ENCODE results near the gene TMEM63C. TPM values are rescaled to one million over a fixed set of nuclear protein-coding genes. Genes with fewer than 3 reads are reported as not detected.

The TMEM63C gene
- total RNA-seq, 1 donor from 2014 or later = 39.9 TPM

DNA sequence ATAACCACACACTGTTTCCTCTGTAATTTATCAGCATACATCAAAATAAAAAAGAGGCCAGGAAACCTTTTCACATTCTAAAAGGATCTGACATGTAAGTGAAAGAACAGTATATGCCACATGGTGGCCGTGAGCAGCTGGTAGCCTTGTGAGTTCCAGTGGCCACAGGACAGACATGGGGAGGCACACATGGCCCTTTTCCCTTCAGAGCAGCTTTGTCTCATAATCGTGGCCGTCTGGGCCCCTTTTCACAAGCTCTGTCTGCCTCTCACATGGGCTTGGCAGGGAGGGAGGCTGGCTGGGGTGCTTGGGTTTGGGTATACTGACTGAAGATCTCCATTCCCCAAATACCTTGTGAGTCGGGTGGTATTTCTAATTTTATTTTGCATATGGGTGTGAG lies 38.5 kb upstream of the TMEM63C start:
- H3K27ac Mint-ChIP-seq (ENCODE audit: unreplicated experiment) = peak overlapping the region; percentile 98
- H3K36me3 Mint-ChIP-seq (ENCODE audit: unreplicated experiment) = no peaks in the 10 kb centered on the region
- peak overlapping the region; percentile 83 for H3K4me3 Mint-ChIP-seq (ENCODE audit: unreplicated experiment)
- DNase-seq = peak; percentile 77
- H3K9me3 Mint-ChIP-seq (ENCODE audit: unreplicated experiment) = peaks cover 27% of the 10 kb centered on the region
- peaks cover 25% of the 10 kb centered on the region for H3K27me3 Mint-ChIP-seq (ENCODE audit: unreplicated experiment)
- TF ChIP-seq, protein P1, sequence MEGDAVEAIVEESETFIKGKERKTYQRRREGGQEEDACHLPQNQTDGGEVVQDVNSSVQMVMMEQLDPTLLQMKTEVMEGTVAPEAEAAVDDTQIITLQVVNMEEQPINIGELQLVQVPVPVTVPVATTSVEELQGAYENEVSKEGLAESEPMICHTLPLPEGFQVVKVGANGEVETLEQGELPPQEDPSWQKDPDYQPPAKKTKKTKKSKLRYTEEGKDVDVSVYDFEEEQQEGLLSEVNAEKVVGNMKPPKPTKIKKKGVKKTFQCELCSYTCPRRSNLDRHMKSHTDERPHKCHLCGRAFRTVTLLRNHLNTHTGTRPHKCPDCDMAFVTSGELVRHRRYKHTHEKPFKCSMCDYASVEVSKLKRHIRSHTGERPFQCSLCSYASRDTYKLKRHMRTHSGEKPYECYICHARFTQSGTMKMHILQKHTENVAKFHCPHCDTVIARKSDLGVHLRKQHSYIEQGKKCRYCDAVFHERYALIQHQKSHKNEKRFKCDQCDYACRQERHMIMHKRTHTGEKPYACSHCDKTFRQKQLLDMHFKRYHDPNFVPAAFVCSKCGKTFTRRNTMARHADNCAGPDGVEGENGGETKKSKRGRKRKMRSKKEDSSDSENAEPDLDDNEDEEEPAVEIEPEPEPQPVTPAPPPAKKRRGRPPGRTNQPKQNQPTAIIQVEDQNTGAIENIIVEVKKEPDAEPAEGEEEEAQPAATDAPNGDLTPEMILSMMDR (IDR thresholded peaks at IDR 0.05; ENCODE audit: partially characterized antibody, unreplicated experiment) = no peak
- peaks cover 53% of the 10 kb centered on the region for H3K4me1 Mint-ChIP-seq (ENCODE audit: low read depth, unreplicated experiment)

DNA sequence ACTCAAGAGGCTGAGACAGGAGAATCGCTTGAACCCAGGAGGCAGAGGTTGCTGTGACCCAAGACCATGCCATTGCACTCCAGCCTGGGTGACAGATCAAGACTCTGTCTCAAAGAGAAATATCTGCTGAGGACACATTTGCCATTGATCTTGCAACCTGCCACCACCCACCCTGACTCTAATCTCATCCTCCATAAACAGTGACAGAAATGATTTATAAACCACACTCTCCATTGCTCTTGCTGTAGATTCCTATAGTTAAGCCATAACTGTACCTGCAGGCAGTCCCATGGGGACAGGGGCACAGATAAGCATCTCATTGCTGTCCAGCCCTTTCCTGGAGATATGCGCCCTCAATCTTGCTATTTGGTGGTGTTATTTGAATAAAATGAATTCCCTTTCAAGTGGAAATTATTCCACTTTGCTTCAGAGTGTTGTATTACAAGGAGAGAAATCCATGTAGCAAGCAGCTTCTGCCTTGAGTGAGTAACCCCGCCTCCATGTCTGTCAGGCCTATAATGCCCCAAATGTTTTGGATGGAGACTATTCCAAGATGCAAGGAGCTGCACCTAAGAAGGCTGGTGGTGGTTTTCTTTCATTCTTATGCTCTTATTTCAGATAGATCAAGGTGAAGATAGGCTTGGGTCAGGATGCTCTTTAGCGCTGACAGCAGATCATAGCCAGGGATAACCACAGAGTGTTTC lies 37.0 kb upstream of the TMEM63C start:
- DNase-seq = no peak
- Mint-ChIP-seq H3K9me3 (ENCODE audit: unreplicated experiment) (peaks cover 24% of the 10 kb centered on the region), H3K27ac (ENCODE audit: unreplicated experiment) (peak overlapping the region; percentile 98), H3K27me3 (ENCODE audit: unreplicated experiment) (peaks cover 22% of the 10 kb centered on the region), H3K4me1 (ENCODE audit: low read depth, unreplicated experiment) (peaks cover 52% of the 10 kb centered on the region), H3K4me3 (ENCODE audit: unreplicated experiment) (peak overlapping the region; percentile 43), H3K36me3 (ENCODE audit: unreplicated experiment) (no peaks in the 10 kb centered on the region)
- TF ChIP-seq, protein P1 (IDR thresholded peaks at IDR 0.05; ENCODE audit: partially characterized antibody, unreplicated experiment) = no peak

DNA sequence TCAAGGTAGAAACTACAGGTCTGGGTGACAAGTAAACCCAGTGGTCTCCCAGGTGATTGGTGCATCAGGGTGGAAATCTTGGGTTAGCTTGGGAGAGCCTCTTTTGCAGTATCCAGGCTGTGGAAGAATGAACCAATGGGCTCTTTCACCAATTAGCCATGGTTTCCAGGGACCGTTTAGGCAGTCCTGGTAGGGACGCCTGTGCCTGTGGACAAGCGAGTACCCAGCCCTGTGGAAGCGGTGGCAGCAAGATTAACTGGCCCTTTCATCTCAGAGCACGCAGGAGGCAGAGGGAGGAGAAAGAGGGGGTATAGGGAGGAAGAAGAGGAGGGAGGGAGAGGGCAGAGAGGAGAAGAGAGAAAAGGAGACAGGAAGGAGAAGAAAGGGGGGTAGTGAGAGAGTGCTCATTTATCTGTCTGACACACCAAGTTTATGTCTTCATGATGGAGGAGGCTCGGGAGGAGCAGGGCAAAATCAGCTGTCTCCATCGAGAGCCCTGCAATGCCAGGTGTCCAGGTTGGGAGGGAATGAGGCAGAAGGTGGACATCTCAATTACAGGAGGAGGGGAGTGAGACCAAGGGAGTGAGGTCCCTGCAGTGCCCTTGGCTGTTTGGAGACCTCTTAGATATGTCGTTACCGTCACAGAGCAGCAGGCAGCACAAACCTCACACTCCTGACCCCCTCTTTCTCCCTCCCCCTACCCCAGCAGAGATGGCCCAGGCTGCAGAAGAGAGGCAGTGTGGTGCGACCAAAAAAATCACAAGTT lies 35.4 kb upstream of the TMEM63C start:
- DNase-seq = no peak
- Mint-ChIP-seq H3K4me1 (ENCODE audit: low read depth, unreplicated experiment) (peaks cover 50% of the 10 kb centered on the region), H3K27me3 (ENCODE audit: unreplicated experiment) (peaks cover 22% of the 10 kb centered on the region), H3K36me3 (ENCODE audit: unreplicated experiment) (no peaks in the 10 kb centered on the region), H3K4me3 (ENCODE audit: unreplicated experiment) (peak overlapping the region; percentile 34), H3K9me3 (ENCODE audit: unreplicated experiment) (peaks cover 21% of the 10 kb centered on the region), H3K27ac (ENCODE audit: unreplicated experiment) (peak overlapping the region; percentile 62)
- TF ChIP-seq, protein P1 (IDR thresholded peaks at IDR 0.05; ENCODE audit: partially characterized antibody, unreplicated experiment) = no peak

DNA sequence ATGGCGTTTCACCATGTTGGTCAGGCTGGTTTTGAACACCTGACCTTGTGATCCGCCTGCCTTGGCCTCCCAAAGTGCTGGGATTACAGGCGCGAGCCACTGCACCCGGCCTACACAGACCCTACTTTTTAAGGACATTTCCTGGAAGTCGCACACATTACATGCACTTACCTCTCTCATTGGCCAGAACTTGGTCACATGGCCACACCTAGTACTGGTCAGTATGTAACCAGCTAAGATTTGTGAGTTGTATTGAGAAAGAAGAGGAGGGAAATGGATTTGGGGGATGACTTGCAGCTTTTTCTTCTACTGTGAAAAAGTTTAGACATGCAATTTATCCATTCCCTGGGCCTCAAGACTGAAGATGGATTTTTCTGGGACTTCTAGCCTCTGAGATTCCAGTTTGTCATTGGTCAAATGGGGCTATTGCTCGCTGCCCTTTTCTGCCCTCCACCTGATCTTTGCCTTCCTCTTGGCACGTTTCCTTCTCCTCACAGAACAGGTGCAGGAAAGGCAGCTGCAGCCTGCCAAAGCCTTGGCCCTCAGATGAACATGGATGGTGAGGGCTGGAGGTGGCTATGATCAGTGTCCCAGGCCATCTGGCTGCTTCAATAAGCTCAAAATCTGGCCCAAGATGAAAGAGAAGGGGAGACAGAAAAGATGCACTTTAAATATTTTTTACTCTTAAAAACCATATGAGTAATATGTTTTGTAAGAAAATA lies 32.9 kb upstream of the TMEM63C start:
- no peak for DNase-seq
- H3K36me3 Mint-ChIP-seq (ENCODE audit: unreplicated experiment) = no peaks in the 10 kb centered on the region
- TF ChIP-seq, protein P1 (IDR thresholded peaks at IDR 0.05; ENCODE audit: partially characterized antibody, unreplicated experiment) = no peak
- H3K27ac Mint-ChIP-seq (ENCODE audit: unreplicated experiment) = peak overlapping the region; percentile 52
- peaks cover 2% of the 10 kb centered on the region for H3K9me3 Mint-ChIP-seq (ENCODE audit: unreplicated experiment)
- peaks cover 39% of the 10 kb centered on the region for H3K4me1 Mint-ChIP-seq (ENCODE audit: low read depth, unreplicated experiment)
- H3K27me3 Mint-ChIP-seq (ENCODE audit: unreplicated experiment) = peaks cover 6% of the 10 kb centered on the region
- H3K4me3 Mint-ChIP-seq (ENCODE audit: unreplicated experiment) = no peak overlapping the region

Data from glutamatergic neuron (in vitro differentiated cells).